Iris pigment epithelial cell (primary cell): ENCODE results near the gene ZNF100.

Experiments
- DNase-seq: peaks from one replicate; pipeline ENCODE4 v3.0.0-alpha.2; 2011; ENCODE audit warnings: low read depth

Gene ZNF100

GRCh38 chr19:21704320-21704719 is 63.1 kb downstream of the ZNF100 start:
- DNase-seq = no peak

GRCh38 chr19:21699197-21699596 is 68.2 kb downstream of the ZNF100 start:
- no peak for DNase-seq

GRCh38 chr19:21698215-21698614 is 69.2 kb downstream of the ZNF100 start:
- DNase-seq = peak; percentile 31

- no peak for DNase-seq
Measured at GRCh38 chr19:21697698-21698097, 69.7 kb downstream of the ZNF100 start.

- no peak for DNase-seq
Measured at GRCh38 chr19:21694171-21694906, 73.0 kb downstream of the ZNF100 start.

GRCh38 chr19:21693399-21693798 is 74.0 kb downstream of the ZNF100 start:
- DNase-seq = no peak

GRCh38 chr19:21691661-21692060 is 75.7 kb downstream of the ZNF100 start:
- no peak for DNase-seq

- no peak for DNase-seq
Measured at GRCh38 chr19:21688464-21688863, 78.9 kb downstream of the ZNF100 start.

- DNase-seq = no peak
Measured at GRCh38 chr19:21680671-21681070, 86.7 kb downstream of the ZNF100 start.

- DNase-seq = no peak
Measured at GRCh38 chr19:21680026-21680425, 87.4 kb downstream of the ZNF100 start.

- no peak for DNase-seq
Measured at GRCh38 chr19:21677696-21678418, 89.5 kb downstream of the ZNF100 start.

- DNase-seq = no peak
Measured at GRCh38 chr19:21674454-21674853, 92.9 kb downstream of the ZNF100 start.

GRCh38 chr19:21673479-21673878 is 93.9 kb downstream of the ZNF100 start:
- DNase-seq = peak; percentile 37
